DMS 273 (cell line): Measurements from ENCODE around the gene ZBTB7C.
A peak's percentile ranks its signal among the peaks of the same experiment; 100 is the strongest.

Experiments
- DNase-seq: peaks from one replicate; lab custom pipeline; 2025; ENCODE audit not compliant: unreplicated experiment; lab: John Stamatoyannopoulos, UW

ZBTB7C gene

GRCh38 chr18:48219037-48219809 lies 190.0 kb downstream of the ZBTB7C start:
- DNase-seq: no peak

- no peak for DNase-seq
Observed at GRCh38 chr18:48218285-48219022, 190.7 kb downstream of the ZBTB7C start.

DNA sequence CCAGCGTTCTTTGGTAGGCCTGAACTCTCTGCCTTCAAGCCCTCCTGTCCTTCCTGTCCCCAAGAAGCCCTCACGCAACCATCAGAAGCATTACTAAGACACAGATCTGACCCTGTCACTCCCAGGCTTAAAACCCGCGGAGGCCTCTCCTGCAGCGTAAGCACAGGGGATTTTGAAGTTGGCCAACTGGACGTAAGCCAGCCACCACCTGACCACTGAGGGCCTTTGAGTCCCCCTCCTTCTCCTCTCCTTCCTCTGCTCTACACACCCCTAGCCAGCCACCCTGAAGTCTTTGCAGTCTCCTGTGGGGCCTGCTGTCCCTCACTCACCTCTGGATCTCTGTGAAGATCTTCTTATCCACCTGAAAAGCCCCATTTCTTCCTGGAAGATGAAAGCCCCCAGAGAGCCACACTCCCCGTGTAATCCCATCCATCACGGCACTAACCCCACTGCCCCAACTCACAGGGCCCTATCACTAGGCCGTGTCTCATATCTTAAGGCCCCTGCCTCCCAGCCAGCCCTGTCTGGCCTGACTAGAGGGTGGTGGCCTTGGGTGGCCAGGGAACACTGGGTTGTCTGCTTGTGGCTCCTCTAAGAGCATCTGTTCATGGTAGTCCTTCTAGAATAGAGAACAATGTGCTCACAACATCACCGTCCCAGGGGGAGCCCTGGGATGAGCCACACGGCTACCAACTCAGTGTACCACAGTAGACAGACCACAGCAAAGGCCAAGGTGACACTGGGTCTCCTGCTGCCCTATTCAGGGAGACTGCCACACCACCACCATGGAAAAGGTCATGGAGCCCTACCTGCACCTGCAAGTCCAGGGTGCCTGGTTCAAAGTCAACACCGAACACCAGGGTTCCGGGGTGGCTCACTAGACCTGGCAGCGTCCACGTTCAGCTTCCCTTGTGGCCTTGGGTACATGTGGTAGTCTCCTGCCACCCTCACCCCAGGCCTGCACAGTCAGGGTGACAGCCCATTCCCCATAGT lies 191.6 kb downstream of the ZBTB7C start:
- DNase-seq: no peak

DNA sequence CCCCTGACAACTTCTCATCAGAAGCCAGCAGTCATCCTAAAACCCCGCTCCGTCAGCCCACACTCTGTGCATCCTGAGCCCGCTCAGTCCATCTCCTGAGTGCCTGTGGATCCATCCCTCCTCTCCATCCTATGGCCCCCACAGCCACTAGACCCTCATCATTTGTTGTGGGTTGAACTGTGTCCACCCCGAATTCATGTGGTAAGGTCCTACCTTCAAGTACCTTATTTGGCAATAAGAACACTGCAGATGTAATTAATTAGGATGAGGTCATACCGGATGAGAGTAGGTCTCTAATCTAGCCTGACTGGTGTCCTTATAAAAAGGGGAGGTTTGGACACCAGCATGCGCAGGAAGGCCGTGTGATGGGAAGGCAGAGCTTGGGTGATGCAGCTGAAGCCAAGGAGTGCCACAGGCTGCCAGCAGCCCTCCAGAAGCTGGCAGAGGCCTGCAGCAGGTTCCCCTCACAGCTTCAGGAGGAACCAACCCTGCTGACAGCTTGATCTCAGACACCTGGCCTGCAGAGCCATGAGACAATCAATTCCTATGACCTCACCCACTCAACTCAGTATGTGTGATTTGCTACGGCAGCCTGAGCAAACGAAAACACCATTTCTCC lies 192.4 kb downstream of the ZBTB7C start:
- DNase-seq: peak; percentile 56

- DNase-seq: no peak
Observed at GRCh38 chr18:48215876-48216638, 193.1 kb downstream of the ZBTB7C start.

GRCh38 chr18:48213791-48214190 lies 195.4 kb downstream of the ZBTB7C start:
- no peak for DNase-seq

DNA sequence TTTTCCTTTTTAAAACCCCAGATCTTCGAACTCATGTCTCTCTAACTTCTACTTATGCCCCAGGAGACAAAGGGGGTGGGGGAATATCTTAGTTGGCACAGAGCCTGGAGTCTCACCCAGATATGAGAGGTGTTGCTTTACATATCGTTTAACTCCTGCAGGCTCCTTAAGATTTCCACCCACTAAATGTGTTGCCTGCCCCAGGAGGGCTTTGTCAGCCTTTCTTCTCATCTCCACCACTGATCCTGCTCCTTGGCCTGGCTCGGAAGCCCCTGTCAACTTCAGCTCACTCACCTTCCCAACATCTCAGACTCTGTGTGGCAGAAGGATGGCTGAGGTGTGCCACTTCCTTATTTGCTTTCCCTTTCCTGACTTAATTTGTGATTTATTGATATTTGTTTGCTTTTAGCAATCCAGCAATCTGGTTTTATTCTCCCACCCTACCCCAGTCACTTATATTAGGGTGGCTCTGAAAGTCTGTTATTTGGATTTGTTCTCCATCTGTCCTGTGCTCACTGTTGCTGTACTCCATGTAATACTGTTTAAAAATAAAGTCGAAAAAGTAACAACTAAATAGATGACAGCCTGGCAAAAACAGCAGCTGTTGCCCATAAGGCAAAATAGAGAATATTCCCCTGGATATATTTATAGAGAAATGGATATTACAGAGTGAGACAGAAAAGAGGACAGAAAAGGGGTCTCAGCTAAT lies 200.6 kb downstream of the ZBTB7C start:
- peak; percentile 23 for DNase-seq

DNA sequence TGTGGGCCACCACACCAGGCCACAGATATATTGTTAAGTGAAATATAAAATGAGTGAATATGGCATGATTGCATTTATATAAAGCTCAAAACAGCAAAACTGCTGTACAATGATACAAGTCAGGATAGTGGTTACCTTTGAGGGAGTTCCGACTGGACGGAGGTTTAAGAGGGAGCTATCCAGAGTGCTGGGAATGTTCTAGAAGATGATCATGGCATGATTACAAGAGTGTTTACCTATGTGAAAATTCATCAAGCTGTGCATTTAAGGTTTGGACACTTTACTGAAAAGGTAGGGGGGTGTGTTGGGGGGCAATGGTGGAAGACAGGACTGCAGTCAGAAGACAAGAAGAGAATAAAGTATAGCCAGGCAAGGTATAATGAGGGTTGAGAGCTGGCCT lies 201.4 kb downstream of the ZBTB7C start:
- no peak for DNase-seq

- DNase-seq: no peak
Observed at GRCh38 chr18:48206887-48207286, 202.3 kb downstream of the ZBTB7C start.

DNA sequence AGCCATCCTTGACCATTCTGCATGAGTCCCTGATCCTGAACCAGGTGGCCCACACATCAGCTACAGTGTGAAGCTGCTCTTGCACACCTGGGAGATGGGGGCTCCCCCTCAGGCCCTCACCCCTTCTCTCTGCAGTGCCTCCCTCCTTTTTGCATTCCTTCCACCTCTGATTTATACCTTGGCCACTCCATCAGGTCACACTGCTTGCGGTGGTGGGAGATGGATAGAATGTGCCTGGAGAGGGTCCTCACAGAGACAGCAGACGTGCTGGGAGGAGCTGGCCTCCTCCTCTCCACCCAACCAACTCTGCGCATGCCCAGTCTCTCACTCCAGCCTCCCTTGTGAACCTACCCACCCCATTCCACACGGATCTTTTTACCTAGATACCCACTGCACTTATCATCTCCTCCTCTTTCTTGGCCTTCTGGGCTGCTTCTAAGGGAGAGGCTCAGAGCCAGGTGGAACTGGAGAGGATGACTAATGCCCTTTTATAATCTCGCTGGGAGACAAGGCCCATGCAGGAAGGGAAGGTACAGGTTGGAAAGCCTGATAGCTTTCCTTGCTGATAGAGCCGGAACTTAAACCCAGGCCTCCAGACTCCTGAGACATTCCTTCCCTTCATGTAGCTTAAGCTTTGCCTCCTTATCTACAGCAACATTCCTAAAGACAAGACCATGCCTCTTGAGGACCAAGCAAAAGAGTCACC lies 205.1 kb downstream of the ZBTB7C start:
- DNase-seq: no peak

DNA sequence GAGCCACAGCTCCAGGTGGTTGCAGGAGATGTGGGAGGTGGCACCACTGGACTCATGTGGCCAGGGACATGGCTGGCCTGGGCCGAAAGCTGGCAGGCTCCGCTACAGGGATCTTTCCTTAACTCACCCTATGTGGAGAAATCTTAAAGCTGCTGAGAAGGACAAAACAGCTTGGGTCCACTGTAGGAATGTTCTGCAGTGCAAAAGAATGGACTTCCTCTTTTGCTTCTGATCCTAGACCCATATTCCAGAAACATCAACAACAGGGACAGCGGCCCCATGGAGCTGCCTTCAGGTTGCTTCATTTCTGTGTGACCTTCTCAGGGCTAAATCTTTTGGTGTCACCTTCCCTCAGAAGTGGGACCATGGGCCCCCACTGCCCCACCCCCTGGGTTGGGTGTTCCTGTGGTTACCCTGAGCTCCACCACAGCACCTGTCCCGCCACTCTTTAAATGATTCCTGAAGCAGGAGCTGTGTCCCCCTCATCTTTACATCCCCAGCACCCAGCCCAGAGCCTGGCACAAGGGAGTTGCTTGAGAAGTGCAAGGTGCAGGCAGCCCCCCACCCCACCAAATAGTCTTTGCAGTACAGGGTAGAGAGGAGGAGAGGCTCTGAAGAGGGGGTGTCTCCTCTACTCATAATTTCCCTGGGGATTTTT lies 205.8 kb downstream of the ZBTB7C start:
- DNase-seq: no peak

- no peak for DNase-seq
Observed at GRCh38 chr18:48202350-48203260, 206.6 kb downstream of the ZBTB7C start.

GRCh38 chr18:48202006-48202348 lies 207.2 kb downstream of the ZBTB7C start:
- no peak for DNase-seq

GRCh38 chr18:48201337-48202005 lies 207.7 kb downstream of the ZBTB7C start:
- DNase-seq: no peak

DNA sequence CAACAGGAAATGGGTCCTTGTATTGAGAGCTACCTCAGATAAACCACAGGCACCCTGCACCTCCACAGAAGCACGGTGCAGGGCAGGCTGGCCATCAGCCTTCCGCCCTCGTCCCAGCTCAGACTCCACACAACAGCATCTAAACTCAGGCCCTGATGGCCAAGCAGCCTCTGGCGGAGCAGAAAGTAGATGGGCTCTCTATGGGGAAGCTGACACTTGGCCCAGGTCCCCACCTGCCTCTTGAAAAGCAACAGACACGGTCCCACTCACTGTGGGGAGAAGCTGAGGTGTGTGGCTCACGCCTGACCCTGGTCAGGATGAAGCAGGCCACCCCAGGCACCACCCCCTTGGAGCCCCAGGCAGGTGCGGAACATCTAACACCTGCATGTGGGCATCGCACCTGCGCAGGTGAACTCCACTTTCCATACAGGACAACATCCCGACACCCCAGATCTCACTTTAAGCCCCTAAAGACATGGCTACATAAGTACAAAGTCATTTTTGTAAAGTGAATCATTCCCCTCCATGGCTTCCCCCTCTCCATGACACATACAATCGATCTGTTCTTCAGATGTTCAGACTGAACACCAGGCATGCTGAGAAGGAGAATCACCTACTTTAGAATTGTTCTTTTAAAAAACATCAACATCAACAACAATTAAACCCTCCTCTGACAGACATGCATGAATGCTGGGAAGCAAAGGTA lies 208.4 kb downstream of the ZBTB7C start:
- DNase-seq: no peak

GRCh38 chr18:48199399-48199798 lies 209.8 kb downstream of the ZBTB7C start:
- no peak for DNase-seq
